ENCODE measurements around the gene RGS17. TPM values are rescaled to one million over a fixed set of nuclear protein-coding genes. Genes with fewer than 3 reads are reported as not detected.

The RGS17 gene
- total and polyA plus RNA-seq, 2 of the 13 experiments (the other 11 are each of a cell fraction or from before 2014, with no cell fraction given): 0.04 TPM; not detected in 1

DNA sequence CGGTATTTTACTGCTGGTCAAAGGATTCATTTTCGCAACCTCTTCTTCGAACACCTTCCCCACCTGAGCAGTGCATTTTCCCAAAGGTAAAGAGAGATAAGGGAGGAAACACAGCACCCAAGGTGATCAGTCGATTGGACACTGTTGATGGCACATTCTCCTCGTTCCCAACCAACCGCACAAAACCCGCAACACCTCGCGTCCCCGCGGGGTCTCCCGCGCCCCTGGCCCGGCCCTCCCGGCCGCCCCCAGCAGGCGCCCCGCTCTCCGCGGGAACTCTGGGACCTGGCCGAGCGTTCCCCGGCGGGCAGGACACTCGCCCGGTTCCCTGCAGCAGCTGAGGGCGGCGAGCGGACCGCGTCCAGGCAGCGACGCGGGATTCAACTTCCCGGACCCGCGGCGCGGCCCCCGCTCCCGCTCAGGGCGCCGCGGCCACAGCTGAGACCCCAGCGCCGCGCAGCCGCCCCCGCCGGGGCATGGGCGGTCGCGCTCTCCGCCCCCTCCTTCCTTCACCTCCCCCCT, 506 bp downstream of the RGS17 start (continued):
- TF ChIP-seq ZBTB40 (IDR thresholded peaks at IDR 0.05): no peak
- TF ChIP-seq ZBTB40 (CRISPR knock-in tag; IDR thresholded peaks at IDR 0.05): 0 out of 2 replicates have a peak, but pooled peaks have one; percentile 32
- TF ChIP-seq, protein P1, sequence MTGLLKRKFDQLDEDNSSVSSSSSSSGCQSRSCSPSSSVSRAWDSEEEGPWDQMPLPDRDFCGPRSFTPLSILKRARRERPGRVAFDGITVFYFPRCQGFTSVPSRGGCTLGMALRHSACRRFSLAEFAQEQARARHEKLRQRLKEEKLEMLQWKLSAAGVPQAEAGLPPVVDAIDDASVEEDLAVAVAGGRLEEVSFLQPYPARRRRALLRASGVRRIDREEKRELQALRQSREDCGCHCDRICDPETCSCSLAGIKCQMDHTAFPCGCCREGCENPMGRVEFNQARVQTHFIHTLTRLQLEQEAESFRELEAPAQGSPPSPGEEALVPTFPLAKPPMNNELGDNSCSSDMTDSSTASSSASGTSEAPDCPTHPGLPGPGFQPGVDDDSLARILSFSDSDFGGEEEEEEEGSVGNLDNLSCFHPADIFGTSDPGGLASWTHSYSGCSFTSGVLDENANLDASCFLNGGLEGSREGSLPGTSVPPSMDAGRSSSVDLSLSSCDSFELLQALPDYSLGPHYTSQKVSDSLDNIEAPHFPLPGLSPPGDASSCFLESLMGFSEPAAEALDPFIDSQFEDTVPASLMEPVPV (CRISPR knock-in tag; IDR thresholded peaks at IDR 0.05): no peak
- TF ChIP-seq, protein P2, sequence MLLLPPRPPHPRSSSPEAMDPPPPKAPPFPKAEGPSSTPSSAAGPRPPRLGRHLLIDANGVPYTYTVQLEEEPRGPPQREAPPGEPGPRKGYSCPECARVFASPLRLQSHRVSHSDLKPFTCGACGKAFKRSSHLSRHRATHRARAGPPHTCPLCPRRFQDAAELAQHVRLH (CRISPR knock-in tag; IDR thresholded peaks at IDR 0.05; ENCODE audit: borderline replicate concordance, low read depth): no peak
- no peak for TF ChIP-seq ZNF562 (CRISPR knock-in tag; IDR thresholded peaks at IDR 0.05; ENCODE audit: borderline replicate concordance)
- no peak for TF ChIP-seq ZFP36L2 (CRISPR knock-in tag; IDR thresholded peaks at IDR 0.05)
- no peak for TF ChIP-seq GPBP1L1 (CRISPR knock-in tag; IDR thresholded peaks at IDR 0.05)
- no peak for TF ChIP-seq ARNT2 (CRISPR knock-in tag; IDR thresholded peaks at IDR 0.05; ENCODE audit: low read depth)
- TF ChIP-seq ZNF672 (CRISPR knock-in tag; IDR thresholded peaks at IDR 0.05): no peak
- TF ChIP-seq HNF1A (IDR thresholded peaks at IDR 0.05; ENCODE audit: low read depth): no peak
- no peak for TF ChIP-seq HNF1A (CRISPR knock-in tag; IDR thresholded peaks at IDR 0.05; ENCODE audit: borderline replicate concordance)
- TF ChIP-seq POLR2AphosphoS5 (IDR thresholded peaks at IDR 0.05; ENCODE audit: low read depth, low read length): no peak
- TF ChIP-seq EED (CRISPR knock-in tag; IDR thresholded peaks at IDR 0.05): no peak
- no peak for TF ChIP-seq NFKBIZ (CRISPR knock-in tag; IDR thresholded peaks at IDR 0.05)
